HL-60 (cell line): ENCODE results near the gene RANGRF.

ENCODE experiments used
- DNase-seq, 2 experiments: peaks; one replicate each; pipeline ENCODE4 v3.0.0-alpha.2; 2010 to 2020; ENCODE audit warnings: low read depth in 1 of 2, low spot score in 1 of 2
- H3K27ac ChIP-seq: fragments of 250-450 bp; sonication (Bioruptor Pico); replicated peaks from 2 replicates; pipeline ENCODE4 v1.5.1; 2020; ENCODE audit warnings: mild to moderate bottlenecking, moderate library complexity
- H3K27me3 ChIP-seq: fragments of 250-450 bp; sonication (Bioruptor Pico); 2 replicates; pipeline ENCODE4 v1.5.1; 2021; ENCODE audit warnings: mild to moderate bottlenecking, moderate library complexity; ENCODE audit not compliant: insufficient read depth, poor library complexity, severe bottlenecking
- H3K4me3 ChIP-seq: replicated peaks from 2 replicates; pipeline ENCODE4 v1.5.1; 2011; ENCODE audit warnings: mild to moderate bottlenecking, control low read depth, low read length; ENCODE audit not compliant: insufficient read depth
- CTCF ChIP-seq: IDR thresholded peaks from one replicate; pipeline ENCODE4 v1.5.1; 2011; ENCODE audit warnings: low read length, control low read depth, inconsistent platforms; ENCODE audit not compliant: insufficient read depth
- GABPA ChIP-seq: IDR thresholded peaks from 2 replicates; pipeline ENCODE4 v1.6.1; 2012; ENCODE audit warnings: low read depth
- POLR2AphosphoS5 ChIP-seq: IDR thresholded peaks from 2 replicates; pipeline ENCODE4 v1.6.1; 2012; ENCODE audit warnings: low read depth
- REST ChIP-seq: IDR thresholded peaks from 2 replicates; pipeline ENCODE4 v1.6.1; 2012; ENCODE audit warnings: low read depth; ENCODE audit not compliant: insufficient replicate concordance
- SPI1 ChIP-seq: IDR thresholded peaks from 2 replicates; pipeline ENCODE4 v1.6.1; 2012; ENCODE audit warnings: low read depth, mild to moderate bottlenecking, borderline replicate concordance

The RANGRF gene

GRCh38 chr17:8314797-8315763, 26.6 kb downstream of the RANGRF start:
- TF ChIP-seq CTCF (no peak), POLR2AphosphoS5 (no peak), REST (no peak), SPI1 (no peak), GABPA (no peak)
- Histone ChIP-seq H3K27ac (no peak overlapping the region), H3K4me3 (no peak overlapping the region), H3K27me3 (no peaks in the 10 kb centered on the region)
- no peak for DNase-seq

GRCh38 chr17:8315764-8316217, 27.3 kb downstream of the RANGRF start:
- Histone ChIP-seq H3K27me3 (no peaks in the 10 kb centered on the region), H3K27ac (no peak overlapping the region), H3K4me3 (no peak overlapping the region)
- TF ChIP-seq GABPA (no peak), POLR2AphosphoS5 (no peak), REST (no peak), CTCF (no peak), SPI1 (no peak)
- no peak for DNase-seq

- no peak overlapping the region for H3K27ac ChIP-seq
- no peak for DNase-seq
- TF ChIP-seq SPI1 (no peak), GABPA (no peak), POLR2AphosphoS5 (no peak), REST (no peak), CTCF (no peak)
- H3K27me3 ChIP-seq = no peaks in the 10 kb centered on the region
- H3K4me3 ChIP-seq = no peak overlapping the region
These were observed 29.8 kb downstream of the RANGRF start for GRCh38 chr17:8318010-8318935.
